LNCaP clone FGC (cell line): ENCODE results near the gene MUC4.
"Not testable (repeated sequence)": the region's sequence is repeated elsewhere in the genome, so short reads cannot be mapped to it uniquely, and the experiment has no call there.

Experiments used
- DNase-seq: peaks from one replicate; pipeline ENCODE4 v3.0.0-alpha.2; 2011; ENCODE audit warnings: low read depth
- H3K4me3 ChIP-seq: 2 replicates; pipeline ENCODE4 v1.5.1; 2011; ENCODE audit warnings: mild to moderate bottlenecking, low read depth, low read length, control low read depth
- CTCF ChIP-seq: IDR thresholded peaks from 2 replicates; pipeline ENCODE4 v1.5.1; 2012; ENCODE audit warnings: mild to moderate bottlenecking; ENCODE audit not compliant: control insufficient read depth, insufficient read depth; ENCODE audit errors: extremely low read depth

Gene MUC4

GRCh38 chr3:195773956-195774537 is 37.7 kb downstream of the MUC4 start:
- H3K4me3 ChIP-seq, result no peak overlapping the region
- DNase-seq, result no peak
- no peak for TF ChIP-seq CTCF

GRCh38 chr3:195771646-195772300 is 40.0 kb downstream of the MUC4 start:
- H3K4me3 ChIP-seq, result no peak overlapping the region
- DNase-seq, result no peak
- no peak for TF ChIP-seq CTCF

GRCh38 chr3:195770841-195771645 is 40.7 kb downstream of the MUC4 start:
- not testable (repeated sequence) for H3K4me3 ChIP-seq, DNase-seq

GRCh38 chr3:195770081-195770840 is 41.5 kb downstream of the MUC4 start:
- TF ChIP-seq CTCF, result no peak
- no peak overlapping the region for H3K4me3 ChIP-seq
- DNase-seq, result no peak

GRCh38 chr3:195769551-195769950 is 42.2 kb downstream of the MUC4 start:
- H3K4me3 ChIP-seq, result no peak overlapping the region
- TF ChIP-seq CTCF, result no peak
- DNase-seq, result no peak

- no peak overlapping the region for H3K4me3 ChIP-seq
- TF ChIP-seq CTCF, result no peak
- no peak for DNase-seq
Measured at GRCh38 chr3:195768831-195769303, 42.9 kb downstream of the MUC4 start.

GRCh38 chr3:195768414-195768813 is 43.3 kb downstream of the MUC4 start:
- H3K4me3 ChIP-seq, result no peak overlapping the region
- no peak for DNase-seq
- no peak for TF ChIP-seq CTCF
